Pericardium fibroblast (primary cell): Measurements from ENCODE around the gene SH3BP1. TPM values are rescaled to one million over a fixed set of nuclear protein-coding genes. Genes with fewer than 3 reads are reported as not detected.

Experiments used
- total RNA-seq: library from RNA; depleted of rRNA; stranded (reverse); fragments of >200 nt; gene quantifications from 2 replicates; pipeline ENCODE4 v1.2.3, GENCODE V29; 2015

The SH3BP1 gene
- total RNA-seq: 16.1 and 18.7 TPM in 2 replicates

DNA sequence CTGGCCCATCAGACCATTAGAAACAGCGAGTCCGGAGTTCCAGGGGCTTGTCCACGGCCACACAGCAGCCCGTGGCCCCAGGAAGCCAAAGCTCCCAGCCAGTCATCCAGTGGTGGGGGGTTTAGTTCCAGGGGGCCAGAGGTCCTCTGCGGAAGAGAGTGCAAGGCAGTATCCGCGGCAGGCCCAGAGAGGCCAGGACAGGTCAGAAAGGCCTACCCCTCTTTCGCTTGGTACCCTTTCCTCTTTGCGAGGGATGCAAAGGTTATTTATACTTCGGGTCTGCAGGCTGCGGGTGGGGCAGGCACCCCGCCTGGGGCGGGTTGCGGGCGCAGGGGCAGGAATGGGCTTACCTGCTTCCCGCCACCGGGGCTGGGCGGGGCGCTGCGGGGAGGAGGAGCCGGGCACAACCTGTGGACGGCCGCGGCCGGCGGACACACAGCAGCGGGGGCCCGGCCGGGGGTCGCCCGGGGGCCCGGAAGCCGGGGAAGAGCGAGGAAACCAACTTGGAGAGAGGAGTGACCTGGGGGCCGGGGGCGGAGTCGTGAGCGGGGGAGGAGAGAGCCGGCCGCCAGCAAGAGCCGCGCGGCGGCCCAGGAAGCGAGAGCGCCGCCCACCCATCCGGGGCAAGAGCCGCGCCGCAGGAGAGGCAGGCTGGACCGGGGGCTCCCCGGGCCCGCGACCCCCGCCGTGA lies at the start of gene SH3BP1:
Gene SH3BP1, plus strand, starts transcription at position 600 of the 691 bp plus-strand sequence. CDS start 119 bp downstream, outside the sequence.

GRCh38 chr22:37608477-37609239 lies 30.8 kb upstream of the SH3BP1 start, which contains the start of gene GGA1:
Gene GGA1, plus strand, starts transcription at chr22:37608834. Its CDS starts 27 bp downstream, at chr22:37608861.

GRCh38 chr22:37658133-37659065 lies 18.9 kb downstream of the SH3BP1 start, which contains the start of gene PDXP:
Gene PDXP, plus strand, starts transcription at chr22:37658723. Its CDS starts 60 bp downstream, at chr22:37658783.

DNA sequence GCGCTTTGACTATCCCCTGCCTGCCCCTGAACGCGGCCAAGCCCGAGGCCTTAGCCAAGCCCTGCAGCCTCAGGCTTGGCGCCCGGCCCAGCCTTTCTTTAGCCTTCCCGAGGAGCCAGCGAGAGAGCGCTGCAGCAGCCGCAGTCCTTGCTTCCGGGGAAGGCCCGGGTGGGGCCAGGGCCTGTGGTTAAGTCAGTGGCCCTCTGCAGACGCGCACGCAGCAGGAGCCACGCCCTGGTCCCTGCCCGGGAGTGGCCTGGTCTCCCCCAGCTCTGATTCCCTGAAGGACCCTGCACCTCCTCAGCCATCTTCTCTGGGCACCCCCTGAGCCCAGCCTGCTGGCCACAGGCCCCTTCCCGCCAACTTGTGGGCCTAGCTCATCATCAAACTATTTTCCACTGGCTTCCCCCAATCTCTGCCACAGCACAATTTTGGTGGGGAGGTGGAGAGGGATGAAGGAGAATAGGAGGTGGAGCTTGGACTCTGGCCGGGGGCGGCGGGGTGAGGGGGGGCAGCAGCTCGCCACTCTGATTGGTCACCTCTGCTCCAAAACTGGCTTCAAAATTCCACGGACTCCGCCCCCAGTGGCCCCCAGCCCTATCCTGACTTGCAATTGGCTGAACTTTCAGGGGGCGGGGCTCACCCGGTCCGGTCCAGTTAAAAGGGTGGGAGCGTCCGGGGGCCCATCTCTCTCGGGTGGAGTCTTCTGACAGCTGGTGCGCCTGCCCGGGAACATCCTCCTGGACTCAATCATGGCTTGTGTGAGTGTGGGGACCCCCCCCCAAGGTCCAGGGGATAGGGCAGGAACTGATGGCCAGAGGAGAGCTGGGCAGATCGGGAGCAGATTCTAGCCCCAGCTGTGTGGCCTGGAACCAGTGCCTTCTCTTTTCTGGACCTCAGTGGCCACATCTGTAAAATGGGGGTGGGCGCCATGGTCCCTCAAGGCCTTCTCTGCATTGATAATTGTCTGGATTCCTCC lies 35.8 kb downstream of the SH3BP1 start, which contains the start of gene LGALS1:
Gene LGALS1, plus strand, starts transcription at position 686 of the 979 bp plus-strand sequence. Its CDS starts 67 bp downstream, at position 753.

DNA sequence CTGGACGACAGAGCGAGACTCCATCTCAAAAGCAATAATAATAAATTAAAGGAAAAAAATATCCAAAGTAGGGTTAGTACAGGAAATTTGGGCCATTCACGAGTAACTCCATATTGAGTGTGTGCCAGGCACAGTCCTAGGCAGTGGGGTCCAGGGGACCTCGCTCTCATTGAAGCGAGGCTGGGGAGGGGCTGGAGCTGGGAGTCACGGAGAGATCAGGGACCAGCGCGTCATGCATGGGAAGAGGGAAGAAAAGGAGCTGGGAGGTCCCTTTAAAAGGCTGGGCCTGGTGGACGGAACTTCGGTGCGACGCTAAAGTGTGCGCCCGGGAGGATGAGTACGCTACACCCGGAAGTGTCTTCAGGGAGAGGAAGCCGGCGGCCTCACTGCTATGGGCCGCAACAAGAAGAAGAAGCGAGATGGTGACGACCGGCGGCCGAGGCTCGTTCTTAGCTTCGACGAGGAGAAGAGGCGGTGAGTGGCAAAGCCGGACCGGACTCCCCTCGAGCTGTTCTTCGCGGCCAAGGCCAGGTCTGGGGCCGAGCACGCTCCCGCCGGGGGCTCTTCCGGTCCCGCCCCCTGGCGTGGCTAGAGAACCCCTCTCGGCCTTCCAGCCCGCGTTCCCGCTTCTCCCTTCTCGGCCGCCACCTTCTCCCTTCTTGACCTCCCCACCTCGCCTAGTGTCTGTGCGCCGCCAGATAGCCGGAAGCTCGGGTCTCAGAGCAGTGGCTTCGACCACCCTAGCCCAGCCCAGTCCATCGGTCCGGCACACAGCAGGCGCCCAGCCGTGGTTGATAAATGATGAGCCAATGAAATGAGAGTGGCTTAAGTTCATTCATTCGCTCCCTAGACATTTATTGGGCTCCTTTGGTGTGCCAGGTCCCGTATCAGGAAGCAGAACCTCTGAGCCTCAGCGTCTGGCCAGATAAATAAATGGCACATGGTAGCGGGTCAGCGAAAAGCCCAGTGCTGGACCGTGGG lies 46.8 kb downstream of the SH3BP1 start, which contains the start of gene NOL12:
Gene NOL12, plus strand, starts transcription at position 342 of the 981 bp plus-strand sequence. Its CDS starts 50 bp downstream, at position 392.

GRCh38 chr22:37696657-37697537 lies 57.4 kb downstream of the SH3BP1 start, which contains the start of gene TRIOBP:
Gene TRIOBP, plus strand, starts transcription at chr22:37697048. Its CDS starts 4,318 bp downstream, at chr22:37701366.

Other genes starting within 250 kb of the SH3BP1 start
- 0.23 and 0.60 TPM in 2 replicates for gene ELFN2, start 212.2 kb upstream of the SH3BP1 start, total RNA-seq
- not detected in 2 replicates for gene MFNG, start 153.3 kb upstream of the SH3BP1 start, total RNA-seq
- 5.6 and 9.1 TPM in 2 replicates for gene CARD10, start 120.3 kb upstream of the SH3BP1 start, total RNA-seq
- gene CDC42EP1, start 79.2 kb upstream of the SH3BP1 start, total RNA-seq: 118 and 169 TPM in 2 replicates
- 0.58 TPM in 1 of 2 replicates, not detected in the other for gene LGALS2, start 59.6 kb upstream of the SH3BP1 start, total RNA-seq
- 27.5 and 30.8 TPM in 2 replicates for gene GGA1, start 30.8 kb upstream of the SH3BP1 start, total RNA-seq
- 12.9 and 17.4 TPM in 2 replicates for gene PDXP, start 19.1 kb downstream of the SH3BP1 start, total RNA-seq
- gene LGALS1, start 36.0 kb downstream of the SH3BP1 start, total RNA-seq: 4,461 and 4,473 TPM in 2 replicates
- gene NOL12, start 46.7 kb downstream of the SH3BP1 start, total RNA-seq: 8.6 and 14.6 TPM in 2 replicates
- gene TRIOBP, start 57.4 kb downstream of the SH3BP1 start, total RNA-seq: 157 and 214 TPM in 2 replicates
- gene GCAT, start 168.3 kb downstream of the SH3BP1 start, total RNA-seq: 32.4 and 40.8 TPM in 2 replicates
- gene GALR3, start 183.7 kb downstream of the SH3BP1 start, total RNA-seq: not detected in 2 replicates
- 26.5 and 30.0 TPM in 2 replicates for gene ANKRD54, start 204.7 kb downstream of the SH3BP1 start, total RNA-seq
- 447 and 612 TPM in 2 replicates for gene EIF3L, start 209.8 kb downstream of the SH3BP1 start, total RNA-seq